ENCODE measurements around the gene CALN1. TPM values are rescaled to one million over a fixed set of nuclear protein-coding genes. Genes with fewer than 3 reads are reported as not detected.

The CALN1 gene
- total and polyA plus RNA-seq, 4 donors = 0.02 to 0.91 (median 0.03) TPM

GRCh38 chr7:72112530-72112929 lies 299.6 kb downstream of the CALN1 start:
- TF ChIP-seq CTCF (IDR thresholded peaks at IDR 0.05; ENCODE audit: control extremely low read depth, extremely low read depth) = no peak
- Histone ChIP-seq H3K4me1 (ENCODE audit: control insufficient read depth in 5 of 5, insufficient read depth in 5 of 5, low read length in 5 of 5) (no peaks in the 10 kb centered on the region), H3K27ac (ENCODE audit: low read depth in 1 of 2, low read length in 1 of 2) (no peak overlapping the region), H3K9me3 (ENCODE audit: control insufficient read depth in 4 of 4, insufficient read depth in 3 of 4, low read length in 3 of 4) (peaks cover 0 to 8% (median 1%) of the 10 kb centered on the region in 4 donors), H3K9ac (ENCODE audit: insufficient read depth in 1 of 2, low read length in 2 of 2) (no peak overlapping the region), H3K36me3 (ENCODE audit: control insufficient read depth in 4 of 4, insufficient read depth in 4 of 4, low read length in 4 of 4) (no peaks in the 10 kb centered on the region), H3K27me3 (ENCODE audit: control insufficient read depth in 3 of 3, insufficient read depth in 3 of 3, low read length in 2 of 3) (no peaks in the 10 kb centered on the region), H3K4me3 (no peak overlapping the region)
- WGBS, 2 donors = 56 to 66% methylated on average over 4 of the region's 4 CpGs
- ATAC-seq (ENCODE audit: insufficient read depth, low FRiP score) = no peak
- DNase-seq = no peak

- peaks cover 0 to 11% (median 2%) of the 10 kb centered on the region in 4 donors for H3K9me3 ChIP-seq (ENCODE audit: control insufficient read depth in 4 of 4, insufficient read depth in 3 of 4, low read length in 3 of 4)
- no peak for DNase-seq
- no peaks in the 10 kb centered on the region for H3K4me1 ChIP-seq (ENCODE audit: control insufficient read depth in 5 of 5, insufficient read depth in 5 of 5, low read length in 5 of 5)
- WGBS, 2 donors = 88 to 96% methylated on average over 8 of the region's 8 CpGs
- no peak overlapping the region for H3K4me3 ChIP-seq
- no peak for TF ChIP-seq CTCF (IDR thresholded peaks at IDR 0.05; ENCODE audit: control extremely low read depth, extremely low read depth)
- H3K36me3 ChIP-seq (ENCODE audit: control insufficient read depth in 4 of 4, insufficient read depth in 4 of 4, low read length in 4 of 4) = no peaks in the 10 kb centered on the region
- no peak overlapping the region for H3K27ac ChIP-seq (ENCODE audit: low read depth in 1 of 2, low read length in 1 of 2)
- no peak overlapping the region for H3K9ac ChIP-seq (ENCODE audit: insufficient read depth in 1 of 2, low read length in 2 of 2)
- ATAC-seq (ENCODE audit: insufficient read depth, low FRiP score) = no peak
- no peaks in the 10 kb centered on the region for H3K27me3 ChIP-seq (ENCODE audit: control insufficient read depth in 3 of 3, insufficient read depth in 3 of 3, low read length in 2 of 3)
Observed at GRCh38 chr7:72111086-72111485, 301.1 kb downstream of the CALN1 start.

GRCh38 chr7:72109566-72109965 lies 302.6 kb downstream of the CALN1 start:
- H3K9ac ChIP-seq (ENCODE audit: insufficient read depth in 1 of 2, low read length in 2 of 2) = no peak overlapping the region
- H3K4me1 ChIP-seq (ENCODE audit: control insufficient read depth in 5 of 5, insufficient read depth in 5 of 5, low read length in 5 of 5) = no peaks in the 10 kb centered on the region
- H3K27me3 ChIP-seq (ENCODE audit: control insufficient read depth in 3 of 3, insufficient read depth in 3 of 3, low read length in 2 of 3) = no peaks in the 10 kb centered on the region
- H3K4me3 ChIP-seq = no peak overlapping the region
- no peaks in the 10 kb centered on the region for H3K36me3 ChIP-seq (ENCODE audit: control insufficient read depth in 4 of 4, insufficient read depth in 4 of 4, low read length in 4 of 4)
- H3K9me3 ChIP-seq (ENCODE audit: control insufficient read depth in 4 of 4, insufficient read depth in 3 of 4, low read length in 3 of 4) = peaks cover 0 to 11% (median 3%) of the 10 kb centered on the region in 4 donors
- DNase-seq (no peak), ATAC-seq (ENCODE audit: insufficient read depth, low FRiP score) (no peak)
- 95 to 97% methylated on average over 8 of the region's 8 CpGs for WGBS, 2 donors
- H3K27ac ChIP-seq (ENCODE audit: low read depth in 1 of 2, low read length in 1 of 2) = no peak overlapping the region
- TF ChIP-seq CTCF (IDR thresholded peaks at IDR 0.05; ENCODE audit: control extremely low read depth, extremely low read depth) = no peak

- Histone ChIP-seq H3K36me3 (ENCODE audit: control insufficient read depth in 4 of 4, insufficient read depth in 4 of 4, low read length in 4 of 4) (no peaks in the 10 kb centered on the region), H3K4me3 (no peak overlapping the region), H3K4me1 (ENCODE audit: control insufficient read depth in 5 of 5, insufficient read depth in 5 of 5, low read length in 5 of 5) (no peaks in the 10 kb centered on the region), H3K9me3 (ENCODE audit: control insufficient read depth in 4 of 4, insufficient read depth in 3 of 4, low read length in 3 of 4) (peaks cover 0 to 11% (median 3%) of the 10 kb centered on the region in 4 donors), H3K27ac (ENCODE audit: low read depth in 1 of 2, low read length in 1 of 2) (no peak overlapping the region), H3K9ac (ENCODE audit: insufficient read depth in 1 of 2, low read length in 2 of 2) (no peak overlapping the region), H3K27me3 (ENCODE audit: control insufficient read depth in 3 of 3, insufficient read depth in 3 of 3, low read length in 2 of 3) (no peaks in the 10 kb centered on the region)
- DNase-seq (no peak), ATAC-seq (ENCODE audit: insufficient read depth, low FRiP score) (no peak)
- 67 to 70% methylated on average over 1 of the region's 1 CpG for WGBS, 2 donors
- no peak for TF ChIP-seq CTCF (IDR thresholded peaks at IDR 0.05; ENCODE audit: control extremely low read depth, extremely low read depth)
Observed at GRCh38 chr7:72106405-72106804, 305.7 kb downstream of the CALN1 start.
